ENCODE data around the gene TECPR2.

TECPR2 gene

DNA sequence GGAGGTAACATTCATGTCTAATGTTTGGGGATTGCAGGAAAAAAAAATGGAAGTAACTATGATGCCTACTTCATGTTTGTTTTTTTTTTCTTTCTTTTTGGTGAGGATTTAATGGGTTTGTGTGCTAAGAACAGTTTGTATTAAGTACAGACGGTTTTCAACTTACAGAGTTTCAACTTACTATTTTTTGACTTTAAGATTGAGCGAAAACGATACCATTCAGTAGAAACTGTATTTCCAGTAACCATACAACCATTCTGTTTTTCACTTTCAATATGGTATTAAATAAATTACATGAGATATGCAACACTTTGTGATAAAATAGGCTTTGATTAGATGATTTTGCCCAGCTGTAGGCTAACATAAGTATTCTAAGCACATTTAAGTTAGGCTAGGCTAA lies 10.4 kb downstream of the TECPR2 start:
- no peak for TF ChIP-seq CTCF (IDR thresholded peaks at IDR 0.05)
- Histone ChIP-seq H3K27me3 (no peaks in the 10 kb centered on the region), H3K27ac (peak overlapping the region; percentile 92), H3K36me3 (peaks cover 35% of the 10 kb centered on the region), H3K4me3 (ENCODE audit: low read depth in 1 of 2, low read length in 1 of 2) (no peak overlapping the region), H3K4me1 (ENCODE audit: control insufficient read depth in 1 of 2, insufficient read depth in 1 of 2, low read depth in 1 of 2, low read length in 1 of 2) (peaks cover 68 to 75% of the 10 kb centered on the region in 2 experiments), H3K9me3 (no peaks in the 10 kb centered on the region)

GRCh38 chr14:102374264-102374663 lies 11.5 kb downstream of the TECPR2 start:
- no peak for TF ChIP-seq CTCF (IDR thresholded peaks at IDR 0.05)

GRCh38 chr14:102375119-102375518 lies 12.4 kb downstream of the TECPR2 start:
- Histone ChIP-seq H3K4me1 (ENCODE audit: control insufficient read depth in 1 of 2, insufficient read depth in 1 of 2, low read depth in 1 of 2, low read length in 1 of 2) (peaks cover 50 to 55% of the 10 kb centered on the region in 2 experiments), H3K4me3 (ENCODE audit: low read depth in 1 of 2, low read length in 1 of 2) (no peak overlapping the region), H3K27me3 (no peaks in the 10 kb centered on the region), H3K36me3 (peaks cover 55% of the 10 kb centered on the region), H3K9me3 (no peaks in the 10 kb centered on the region), H3K27ac (peak overlapping the region; percentile 62)
- no peak for TF ChIP-seq CTCF (IDR thresholded peaks at IDR 0.05)

More at GRCh38 chr14:102374264-102374663, 11.5 kb downstream of the TECPR2 start:
- H3K36me3 ChIP-seq, result peaks cover 46% of the 10 kb centered on the region
- H3K27ac ChIP-seq, result peak overlapping the region; percentile 62
- no peak overlapping the region for H3K4me3 ChIP-seq (ENCODE audit: low read depth in 1 of 2, low read length in 1 of 2)
- H3K9me3 ChIP-seq, result no peaks in the 10 kb centered on the region
- peaks cover 59 to 63% of the 10 kb centered on the region in 2 experiments for H3K4me1 ChIP-seq (ENCODE audit: control insufficient read depth in 1 of 2, insufficient read depth in 1 of 2, low read depth in 1 of 2, low read length in 1 of 2)
- H3K27me3 ChIP-seq, result no peaks in the 10 kb centered on the region

DNA sequence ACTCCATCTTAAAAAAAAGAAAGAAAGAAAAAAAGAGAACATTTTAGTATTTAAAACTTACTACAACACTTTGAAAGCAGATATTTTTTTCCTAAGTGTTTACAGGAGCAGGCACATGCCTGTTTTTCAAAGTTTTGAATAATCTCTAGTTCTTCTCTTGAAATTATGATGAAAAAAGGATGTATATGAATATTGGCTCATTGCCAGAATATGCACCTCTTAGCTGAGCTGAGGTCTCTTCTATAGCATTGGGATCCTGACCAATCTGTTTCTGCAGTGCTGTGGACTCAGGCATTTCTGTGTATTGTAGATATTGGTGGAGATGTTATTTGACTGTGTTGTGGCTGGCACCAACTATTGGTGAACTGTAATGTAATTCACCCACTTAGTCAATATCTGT lies 15.0 kb downstream of the TECPR2 start:
- H3K27ac ChIP-seq, result peak overlapping the region; percentile 62
- H3K9me3 ChIP-seq, result no peaks in the 10 kb centered on the region
- TF ChIP-seq CTCF (IDR thresholded peaks at IDR 0.05), result no peak
- no peaks in the 10 kb centered on the region for H3K27me3 ChIP-seq
- H3K4me1 ChIP-seq (ENCODE audit: control insufficient read depth in 1 of 2, insufficient read depth in 1 of 2, low read depth in 1 of 2, low read length in 1 of 2), result peaks cover 25 to 29% of the 10 kb centered on the region in 2 experiments
- no peak overlapping the region for H3K4me3 ChIP-seq (ENCODE audit: low read depth in 1 of 2, low read length in 1 of 2)
- peaks cover 78% of the 10 kb centered on the region for H3K36me3 ChIP-seq

DNA sequence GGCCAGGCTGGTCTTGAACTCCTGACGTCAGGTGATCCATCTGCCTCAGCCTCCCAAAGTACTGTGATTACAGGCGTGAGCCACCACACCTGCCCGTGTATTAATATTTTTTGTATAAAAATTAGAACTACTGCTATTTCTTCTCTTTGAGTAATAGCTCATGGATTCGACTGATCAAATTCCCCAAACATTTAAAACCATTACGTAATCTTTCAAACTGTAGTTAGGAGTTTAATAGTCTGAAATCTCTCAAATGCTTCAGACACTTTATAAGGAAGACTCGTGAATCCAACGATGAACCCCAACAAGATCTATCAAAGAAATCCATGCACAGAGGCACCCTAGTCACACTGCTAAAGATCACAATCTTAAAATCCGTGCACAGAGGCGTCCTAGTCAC lies 16.1 kb downstream of the TECPR2 start:
- no peak for TF ChIP-seq CTCF (IDR thresholded peaks at IDR 0.05)

GRCh38 chr14:102387086-102387485 lies 24.3 kb downstream of the TECPR2 start:
- no peak for TF ChIP-seq CTCF (IDR thresholded peaks at IDR 0.05)
- peak overlapping the region; percentile 5 for H3K27ac ChIP-seq
- H3K27me3 ChIP-seq, result no peaks in the 10 kb centered on the region
- peaks cover 65% of the 10 kb centered on the region for H3K36me3 ChIP-seq
- peaks cover 33 to 38% of the 10 kb centered on the region in 2 experiments for H3K4me1 ChIP-seq (ENCODE audit: control insufficient read depth in 1 of 2, insufficient read depth in 1 of 2, low read depth in 1 of 2, low read length in 1 of 2)
- no peaks in the 10 kb centered on the region for H3K9me3 ChIP-seq
- H3K4me3 ChIP-seq (ENCODE audit: low read depth in 1 of 2, low read length in 1 of 2), result no peak overlapping the region

More for the DNA sequence above, 16.1 kb downstream of the TECPR2 start:
- peaks cover 16 to 19% of the 10 kb centered on the region in 2 experiments for H3K4me1 ChIP-seq (ENCODE audit: control insufficient read depth in 1 of 2, insufficient read depth in 1 of 2, low read depth in 1 of 2, low read length in 1 of 2)
- H3K27me3 ChIP-seq, result no peaks in the 10 kb centered on the region
- no peak overlapping the region for H3K4me3 ChIP-seq (ENCODE audit: low read depth in 1 of 2, low read length in 1 of 2)
- H3K27ac ChIP-seq, result peak overlapping the region; percentile 19
- H3K36me3 ChIP-seq, result peaks cover 82% of the 10 kb centered on the region
- no peaks in the 10 kb centered on the region for H3K9me3 ChIP-seq

All from neutrophil (primary cell).